ENCODE measurements around the gene PSMA3. TPM values are rescaled to one million over a fixed set of nuclear protein-coding genes. Genes with fewer than 3 reads are reported as not detected.
A peak's percentile ranks its signal among the peaks of the same experiment; 100 is the strongest.

The PSMA3 gene
- total RNA-seq, 4 donors from 2014 or later: 91.8 to 126 (median 107) TPM

GRCh38 chr14:58292187-58292586 is 47.5 kb downstream of the PSMA3 start:
- TF ChIP-seq CTCF (IDR thresholded peaks at IDR 0.05): no peak
- ATAC-seq (ENCODE audit: low FRiP score): no peak
- DNase-seq (ENCODE audit: low spot score): no peak

DNA sequence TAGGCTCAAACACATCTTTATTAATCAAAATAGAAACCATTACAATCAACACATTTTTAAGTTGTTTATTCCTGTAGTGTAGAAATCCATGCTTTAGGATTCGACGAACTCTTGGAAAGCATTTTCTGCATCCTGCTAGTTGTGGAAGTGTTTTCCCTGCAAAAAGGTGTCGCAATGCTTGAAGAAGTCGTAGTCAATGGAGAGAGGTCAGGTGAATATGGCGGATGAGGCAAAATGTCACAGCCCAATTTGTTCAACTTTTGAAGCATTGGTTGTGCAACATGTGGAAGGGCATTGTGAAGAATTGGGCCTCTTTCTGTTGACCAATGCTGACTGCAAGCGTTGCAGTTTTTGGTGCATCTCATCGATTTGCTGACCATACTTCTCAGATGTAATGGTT is 49.6 kb downstream of the PSMA3 start:
- TF ChIP-seq CTCF (IDR thresholded peaks at IDR 0.05): no peak
- ATAC-seq (ENCODE audit: low FRiP score) (no peak), DNase-seq (ENCODE audit: low spot score) (no peak)

DNA sequence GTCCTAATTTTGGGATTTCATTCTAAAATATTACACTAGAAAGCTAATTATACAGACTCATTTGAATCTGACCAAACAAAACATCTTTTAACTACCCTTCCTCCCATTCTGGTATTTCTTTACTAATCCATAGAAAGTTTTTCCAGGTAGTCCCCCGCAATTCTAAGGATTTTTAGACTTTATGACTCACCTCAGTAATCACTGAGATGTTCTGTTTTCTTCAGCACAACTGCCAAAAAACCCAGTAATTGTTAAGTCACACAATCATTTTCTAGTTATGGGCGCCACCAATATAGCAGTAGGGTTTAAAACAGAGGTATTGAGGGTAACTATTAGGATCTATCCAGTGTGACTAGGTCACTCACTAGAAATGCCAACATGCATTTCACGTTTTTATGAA is 52.1 kb downstream of the PSMA3 start:
- no peak for DNase-seq (ENCODE audit: low spot score)
- no peak for TF ChIP-seq CTCF (IDR thresholded peaks at IDR 0.05)
- ATAC-seq (ENCODE audit: low FRiP score): no peak

DNA sequence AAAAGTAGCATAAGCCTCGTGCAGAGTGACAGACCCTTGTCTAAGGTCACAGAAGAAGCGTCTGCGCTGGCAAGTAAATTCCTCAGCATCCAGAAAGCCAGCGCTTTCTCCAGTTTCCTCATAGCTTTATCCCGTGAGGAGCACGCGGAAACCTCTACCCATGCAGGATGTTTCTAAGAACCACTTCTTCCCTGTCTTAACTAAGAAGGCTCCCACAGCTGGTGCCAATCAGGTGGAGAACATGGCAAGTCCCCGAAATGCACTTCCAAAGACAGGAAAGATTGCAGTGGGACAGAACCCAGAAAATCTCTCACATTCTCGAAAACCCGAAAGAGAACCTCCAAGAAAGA is 52.7 kb downstream of the PSMA3 start:
- DNase-seq (ENCODE audit: low spot score) (no peak), ATAC-seq (ENCODE audit: low FRiP score) (no peak)
- TF ChIP-seq CTCF (IDR thresholded peaks at IDR 0.05): no peak

- no peak for TF ChIP-seq CTCF (IDR thresholded peaks at IDR 0.05)
- ATAC-seq (ENCODE audit: low FRiP score) (peak; percentile 98), DNase-seq (ENCODE audit: low spot score) (peak; percentile 80)
These were observed 53.3 kb downstream of the PSMA3 start for GRCh38 chr14:58297762-58298476.

DNA sequence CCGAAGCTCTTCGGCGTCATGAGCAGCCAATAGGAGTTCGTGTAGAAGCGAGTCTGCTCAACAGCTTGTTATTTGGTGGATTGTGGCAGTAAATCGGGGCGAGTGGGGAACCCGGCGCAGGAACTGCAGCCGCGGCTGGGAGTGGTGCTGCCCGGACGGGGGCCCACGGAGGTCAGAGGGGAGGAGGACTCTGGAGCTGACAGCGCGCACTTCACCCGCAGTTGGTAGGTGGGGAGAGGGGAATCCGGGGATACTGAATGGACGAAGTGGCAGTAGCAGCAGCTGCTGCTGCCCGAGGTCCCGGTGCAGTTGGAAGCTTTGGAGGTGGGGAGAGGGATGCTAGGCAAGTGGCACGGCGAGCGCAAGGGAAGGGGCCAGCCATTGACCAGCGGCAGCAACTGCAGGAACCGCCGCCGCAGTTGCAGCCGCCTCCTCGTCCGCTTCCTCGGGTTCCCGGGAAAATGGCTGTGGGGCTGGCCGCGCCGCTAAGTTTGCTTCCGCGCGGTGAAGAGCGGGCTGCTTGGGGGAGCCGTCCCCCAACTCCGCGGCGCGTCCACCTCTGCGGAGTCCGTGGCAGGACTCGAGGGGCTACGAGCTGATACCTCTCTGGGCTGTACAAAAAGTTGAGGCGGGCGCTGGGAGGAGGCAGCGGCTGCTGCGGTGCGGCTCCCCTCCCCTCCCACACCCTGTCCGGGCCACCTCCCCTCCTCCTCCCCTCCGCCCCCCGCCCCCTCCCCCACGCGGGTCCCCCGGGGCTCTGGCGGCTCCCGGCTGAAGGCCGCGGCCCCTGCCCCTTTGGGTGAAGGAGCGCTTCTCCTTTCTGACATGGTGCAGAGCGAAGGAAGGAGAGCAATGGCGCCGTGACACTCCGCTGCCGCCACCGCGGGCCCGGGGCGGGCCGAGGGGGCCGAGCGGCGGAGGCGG is 54.1 kb downstream of the PSMA3 start, which contains the start of gene ARID4A:
Gene ARID4A (plus strand): TSS at position 79 of the 924 bp plus-strand sequence. CDS start 1,300 bp downstream, outside the sequence.
- no peak for ATAC-seq (ENCODE audit: low FRiP score)
- DNase-seq (ENCODE audit: low spot score): peak; percentile 47
- no peak for TF ChIP-seq CTCF (IDR thresholded peaks at IDR 0.05)

Data from omental fat pad (tissue), 4 donors.